B cell (primary cell): ENCODE results near the gene HES2. TPM values are rescaled to one million over a fixed set of nuclear protein-coding genes. Genes with fewer than 3 reads are reported as not detected.

ENCODE experiments used
- ATAC-seq: fragments of 200-7000 bp; cut with Tn5 transposase; one replicate; pipeline ENCODE4 v1.10.0; 2021; ENCODE audit warnings: low read depth, mild to moderate bottlenecking, moderate number of reproducible peaks, moderate library complexity
- CTCF ChIA-PET: fragments of 350-600 bp; sonication (Branson Sonifier 250); formaldehyde crosslinking; loops from one replicate; lab custom pipeline; 2021; ENCODE audit warnings: antibody characterized with exemption, inconsistent platforms; lab: Charles Lee
- POLR2A ChIA-PET: fragments of 350-600 bp; sonication (Branson Sonifier 250); formaldehyde crosslinking; loops from one replicate; lab custom pipeline; 2021; ENCODE audit warnings: antibody characterized with exemption; lab: Charles Lee
- DNase-seq: peaks from one replicate; pipeline ENCODE4 v3.0.0; 2013
- H2AFZ ChIP-seq: 2 replicates; pipeline ENCODE4 v1.6.1; 2012; ENCODE audit warnings: mild to moderate bottlenecking, low read depth, low read length; ENCODE audit not compliant: insufficient read depth, poor library complexity, severe bottlenecking
- H3K27ac ChIP-seq, 2 donors: 1 replicate in 1 of 2; 2 replicates in 1 of 2; pipeline ENCODE4 v1.5.1; 2012 to 2013; ENCODE audit warnings: low read length in 2 of 2, mild to moderate bottlenecking in 2 of 2, moderate library complexity in 1 of 2
- H3K27me3 ChIP-seq, 4 experiments: fragments of 200-600 bp in 1 of 4; sonication (generic) in 1 of 4; replicated peaks in 1 of 4; 1 replicate in 2 of 4; 2 replicates in 2 of 4; pipeline versions ENCODE4 v1.6.1 to v1.7.0; 2013 to 2016; ENCODE audit warnings: low read length in 3 of 4, mild to moderate bottlenecking in 2 of 4, mixed read lengths in 1 of 4, moderate library complexity in 1 of 4; ENCODE audit not compliant: insufficient read depth in 4 of 4, control insufficient read depth in 3 of 4; ENCODE audit errors: control extremely low read depth in 1 of 4
- H3K36me3 ChIP-seq, 2 experiments: replicated peaks in 1 of 2; 1 replicate in 1 of 2; 2 replicates in 1 of 2; pipeline versions ENCODE4 v1.6.1 to v1.7.1; 2013; ENCODE audit warnings: low read length in 1 of 2; ENCODE audit not compliant: insufficient read depth in 2 of 2, control insufficient read depth in 1 of 2; ENCODE audit errors: control extremely low read depth in 1 of 2, extremely low read depth in 1 of 2
- H3K4me1 ChIP-seq, 2 donors: fragments of 200-600 bp in 1 of 2; sonication (generic) in 1 of 2; 1 replicate in 1 of 2; 2 replicates in 1 of 2; pipeline versions ENCODE4 v1.5.1 to v1.6.1; 2013 to 2017; ENCODE audit warnings: low read length in 2 of 2; ENCODE audit not compliant: control insufficient read depth in 2 of 2, insufficient read depth in 2 of 2
- H3K4me2 ChIP-seq: replicated peaks from 2 replicates; pipeline ENCODE3; 2012; ENCODE audit warnings: mild to moderate bottlenecking, low read depth, low read length; ENCODE audit not compliant: poor library complexity, severe bottlenecking
- H3K4me3 ChIP-seq, 5 experiments: fragments of 200-600 bp in 1 of 5; sonication (generic) in 1 of 5; 1 replicate in 3 of 5; 2 replicates in 2 of 5; pipeline versions ENCODE4 v1.5.1 to v1.7.0; 2011 to 2016; ENCODE audit warnings: low read length in 4 of 5, mild to moderate bottlenecking in 4 of 5, low read depth in 2 of 5, control low read depth in 1 of 5, moderate library complexity in 1 of 5; ENCODE audit not compliant: insufficient read depth in 1 of 5; ENCODE audit errors: control extremely low read depth in 1 of 5, extremely low read depth in 1 of 5
- H3K79me2 ChIP-seq: fragments of 200-600 bp; sonication (generic); one replicate; pipeline ENCODE4 v1.6.0; 2016; ENCODE audit warnings: low read length; ENCODE audit not compliant: control insufficient read depth, insufficient read depth
- H3K9ac ChIP-seq: fragments of 200-600 bp; sonication (generic); 2 replicates; pipeline ENCODE4 v1.6.1; 2017; ENCODE audit warnings: mild to moderate bottlenecking, low read length, moderate library complexity
- H3K9me3 ChIP-seq, 3 donors: one replicate each; pipeline versions ENCODE4 v1.6.1 to v1.7.1; 2013; ENCODE audit warnings: low read length in 2 of 3; ENCODE audit not compliant: control insufficient read depth in 2 of 3, insufficient read depth in 1 of 3; ENCODE audit errors: control extremely low read depth in 1 of 3
- H4K20me1 ChIP-seq: 2 replicates; pipeline ENCODE4 v1.6.0; 2012; ENCODE audit warnings: mild to moderate bottlenecking, low read length; ENCODE audit not compliant: insufficient read depth, control insufficient read depth, poor library complexity, severe bottlenecking
- H3K27ac Mint-ChIP-seq: one replicate; pipeline ENCODE4 v1.8.0; 2021; ENCODE audit warnings: mixed read lengths
- H3K27me3 Mint-ChIP-seq: one replicate; pipeline ENCODE4 v1.8.0; 2021; ENCODE audit warnings: mixed read lengths
- H3K4me1 Mint-ChIP-seq: one replicate; pipeline ENCODE4 v1.8.0; 2021; ENCODE audit warnings: mixed read lengths
- H3K4me3 Mint-ChIP-seq: one replicate; pipeline ENCODE4 v1.8.0; 2021; ENCODE audit warnings: mixed read lengths
- H3K9me3 Mint-ChIP-seq: one replicate; pipeline ENCODE4 v1.8.0; 2022; ENCODE audit warnings: mixed read lengths; ENCODE audit not compliant: insufficient read depth
- EZH2 ChIP-seq: IDR thresholded peaks from 2 replicates; pipeline ENCODE4 v1.6.1; 2012; ENCODE audit warnings: borderline replicate concordance, low read depth, mild to moderate bottlenecking, moderate library complexity, low read length; ENCODE audit not compliant: insufficient read depth, poor library complexity, severe bottlenecking
- WGBS: methylation state at CpG from one replicate; pipeline ENCODE4 v1.1.5; 2013; ENCODE audit warnings: missing lambda C conversion rate; ENCODE audit not compliant: insufficient coverage; 5-methylcytosine and 5-hydroxymethylcytosine counted together
- intact Hi-C: fragments of 100-400 bp; cut with micrococcal nuclease; formaldehyde crosslinking; loops from one replicate; pipeline ENCODE4 v1.10.0; 2022
- polyA plus RNA-seq: library from polyadenylated mRNA; depleted of rRNA; stranded (reverse); fragments of >200 nt; gene quantifications from 2 replicates; pipeline ENCODE4 v1.2.3, GENCODE V29; 2012
- total RNA-seq, 2 donors: library from RNA; stranded (reverse); fragments of 120-200 nt in 1 of 2; gene quantifications; 1 replicate in 1 of 2; 2 replicates in 1 of 2; pipeline versions ENCODE4 v1.2.3 to v1.2.4, GENCODE V29; 2013 to 2022
- TF ChIP-seq, protein P1 (sequence below): fragments of 200-600 bp; IDR thresholded peaks from one replicate; pipeline ENCODE4 v1.8.0; 2022; ENCODE audit warnings: antibody characterized with exemption, mild to moderate bottlenecking

The HES2 gene
- total and polyA plus RNA-seq, 2 donors (not counting 1 experiment from before 2014, with no cell fraction given) = not detected

DNA sequence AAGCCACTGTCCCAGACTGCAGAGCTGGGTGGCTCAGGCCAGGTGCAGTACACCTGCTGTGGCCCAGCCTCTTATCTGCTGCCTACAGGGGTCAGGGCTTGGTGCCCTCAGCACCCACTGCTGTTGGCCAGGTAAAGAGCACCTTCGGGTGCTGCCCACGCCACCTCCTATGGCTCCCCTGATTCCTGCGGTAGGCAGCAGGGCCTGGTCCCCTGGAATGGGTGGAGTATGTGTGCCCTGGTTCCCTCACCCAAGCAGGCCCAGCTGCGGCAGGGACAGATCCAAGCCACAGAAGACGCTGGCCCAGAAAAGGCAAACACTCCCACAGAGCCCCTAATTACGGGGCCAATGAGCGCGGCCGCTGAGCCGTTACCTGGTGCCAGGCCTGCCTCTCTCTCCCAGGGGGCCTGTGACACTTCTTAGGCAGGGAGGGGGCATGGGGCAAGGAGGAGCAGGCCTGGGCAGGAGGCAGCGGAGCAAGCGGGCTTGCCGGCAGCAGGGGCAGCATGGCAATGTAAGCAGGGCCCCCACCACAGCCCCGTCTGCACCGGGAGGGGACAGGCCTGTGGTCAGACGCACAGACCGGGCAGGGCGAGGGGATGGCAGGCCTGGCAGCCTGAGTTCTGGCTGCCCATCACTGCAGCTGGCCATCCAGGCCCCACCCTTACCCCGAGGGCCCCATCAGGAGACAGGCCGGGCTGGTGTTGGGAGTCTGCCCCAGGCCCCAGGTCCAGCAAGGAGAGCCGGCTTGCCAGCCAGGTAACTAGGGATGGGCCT is 23.8 kb upstream of the HES2 start:
- H3K9ac ChIP-seq = no peak overlapping the region
- H3K4me3 Mint-ChIP-seq = no peak overlapping the region
- intact Hi-C loops = no loop called here
- no peaks in the 10 kb centered on the region for H3K9me3 Mint-ChIP-seq
- no peak for TF ChIP-seq EZH2
- TF ChIP-seq, protein P1, sequence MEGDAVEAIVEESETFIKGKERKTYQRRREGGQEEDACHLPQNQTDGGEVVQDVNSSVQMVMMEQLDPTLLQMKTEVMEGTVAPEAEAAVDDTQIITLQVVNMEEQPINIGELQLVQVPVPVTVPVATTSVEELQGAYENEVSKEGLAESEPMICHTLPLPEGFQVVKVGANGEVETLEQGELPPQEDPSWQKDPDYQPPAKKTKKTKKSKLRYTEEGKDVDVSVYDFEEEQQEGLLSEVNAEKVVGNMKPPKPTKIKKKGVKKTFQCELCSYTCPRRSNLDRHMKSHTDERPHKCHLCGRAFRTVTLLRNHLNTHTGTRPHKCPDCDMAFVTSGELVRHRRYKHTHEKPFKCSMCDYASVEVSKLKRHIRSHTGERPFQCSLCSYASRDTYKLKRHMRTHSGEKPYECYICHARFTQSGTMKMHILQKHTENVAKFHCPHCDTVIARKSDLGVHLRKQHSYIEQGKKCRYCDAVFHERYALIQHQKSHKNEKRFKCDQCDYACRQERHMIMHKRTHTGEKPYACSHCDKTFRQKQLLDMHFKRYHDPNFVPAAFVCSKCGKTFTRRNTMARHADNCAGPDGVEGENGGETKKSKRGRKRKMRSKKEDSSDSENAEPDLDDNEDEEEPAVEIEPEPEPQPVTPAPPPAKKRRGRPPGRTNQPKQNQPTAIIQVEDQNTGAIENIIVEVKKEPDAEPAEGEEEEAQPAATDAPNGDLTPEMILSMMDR = no peak
- peaks cover 16% of the 10 kb centered on the region for H3K4me1 Mint-ChIP-seq
- H3K27me3 ChIP-seq = peaks cover 0 to 59% (median 23%) of the 10 kb centered on the region in 4 experiments
- no peaks in the 10 kb centered on the region for H4K20me1 ChIP-seq
- H3K4me1 ChIP-seq = peaks cover 18 to 26% of the 10 kb centered on the region in 2 donors
- peaks cover 0 to 9% (median 0%) of the 10 kb centered on the region in 3 donors for H3K9me3 ChIP-seq
- no peaks in the 10 kb centered on the region for H3K36me3 ChIP-seq
- H3K27me3 Mint-ChIP-seq = peaks cover 37% of the 10 kb centered on the region
- H3K4me3 ChIP-seq = no peak overlapping the region
- DNase-seq (no peak), ATAC-seq (no peak)
- no peak overlapping the region for H3K4me2 ChIP-seq
- H3K79me2 ChIP-seq = no peaks in the 10 kb centered on the region
- CTCF ChIA-PET = no interaction called here
- H2AFZ ChIP-seq = no peak overlapping the region
- H3K27ac ChIP-seq = no peak overlapping the region
- WGBS = 85% methylated on average over 13 of the region's 21 CpGs
- POLR2A ChIA-PET = no interaction called here
- H3K27ac Mint-ChIP-seq = no peak overlapping the region

DNA sequence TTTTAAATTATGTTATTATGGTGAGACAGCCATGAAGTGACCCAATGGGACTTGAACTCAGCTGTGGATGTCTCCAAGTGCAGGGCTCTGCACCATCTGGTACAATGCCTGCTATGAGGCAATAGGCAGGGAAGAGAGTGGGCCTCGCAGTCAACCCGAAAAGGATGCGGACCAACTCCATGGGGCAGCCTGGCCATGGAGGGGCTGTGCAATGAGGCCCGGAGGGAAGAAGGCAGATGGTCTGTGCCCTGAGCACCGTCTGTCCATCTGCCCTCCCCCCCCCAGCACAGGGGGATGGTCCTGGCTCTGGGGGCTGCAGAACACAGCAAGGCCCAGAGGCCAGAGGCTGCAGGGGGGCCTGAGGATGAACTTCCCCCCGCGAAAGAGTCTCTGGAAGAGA is 21.9 kb upstream of the HES2 start:
- TF ChIP-seq, protein P1 = no peak
- no peak for TF ChIP-seq EZH2
- Mint-ChIP-seq H3K27ac (no peak overlapping the region), H3K9me3 (no peaks in the 10 kb centered on the region), H3K4me3 (peak overlapping the region; percentile 41), H3K4me1 (peaks cover 15% of the 10 kb centered on the region), H3K27me3 (peaks cover 42% of the 10 kb centered on the region)
- Histone ChIP-seq H3K4me2 (no peak overlapping the region), H3K27ac (no peak overlapping the region), H3K36me3 (no peaks in the 10 kb centered on the region), H3K9me3 (peaks cover 0 to 5% (median 0%) of the 10 kb centered on the region in 3 donors), H3K4me1 (peaks cover 4 to 8% of the 10 kb centered on the region in 2 donors), H3K79me2 (no peaks in the 10 kb centered on the region), H4K20me1 (no peaks in the 10 kb centered on the region), H3K4me3 (no peak overlapping the region), H3K27me3 (peaks cover 0 to 52% (median 19%) of the 10 kb centered on the region in 4 experiments), H2AFZ (no peak overlapping the region), H3K9ac (no peak overlapping the region)
- intact Hi-C loops = no loop called here
- POLR2A ChIA-PET = no interaction called here
- WGBS = 87% methylated on average over 7 of the region's 7 CpGs
- ATAC-seq = no peak
- no peak for DNase-seq
- CTCF ChIA-PET = interaction anchor here (1.5 to 5.6 kb wide), 4 partner anchors 10 to 195 kb away, joined by 4 to 53 read pairs (median 8); partner anchors contain the start of gene HES2
